GM19351 (cell line): ENCODE measurements around the gene SLC39A11.

Experiments used
- ATAC-seq: cut with Tn5 transposase; IDR thresholded peaks from one replicate; pipeline ENCODE4 v1.9.1; 2021; ENCODE audit warnings: mild to moderate bottlenecking, moderate library complexity; ENCODE audit not compliant: unreplicated experiment

Gene SLC39A11

GRCh38 chr17:73045724-73046123, 46.8 kb downstream of the SLC39A11 start:
- no peak for ATAC-seq

- ATAC-seq: no peak
These were observed 48.6 kb downstream of the SLC39A11 start for GRCh38 chr17:73043686-73044581.

GRCh38 chr17:73042809-73043685, 49.4 kb downstream of the SLC39A11 start:
- no peak for ATAC-seq

- no peak for ATAC-seq
These were observed 50.3 kb downstream of the SLC39A11 start for GRCh38 chr17:73042225-73042624.

- ATAC-seq: no peak
These were observed 53.2 kb downstream of the SLC39A11 start for GRCh38 chr17:73039282-73039681.

- ATAC-seq: no peak
These were observed 61.0 kb downstream of the SLC39A11 start for GRCh38 chr17:73031472-73031871.

- no peak for ATAC-seq
These were observed 61.5 kb downstream of the SLC39A11 start for GRCh38 chr17:73030995-73031394.

GRCh38 chr17:73030501-73030921, 62.0 kb downstream of the SLC39A11 start:
- ATAC-seq: no peak

- no peak for ATAC-seq
These were observed 62.5 kb downstream of the SLC39A11 start for GRCh38 chr17:73029991-73030390.

GRCh38 chr17:73029021-73029420, 63.5 kb downstream of the SLC39A11 start:
- no peak for ATAC-seq

GRCh38 chr17:73028299-73028755, 64.2 kb downstream of the SLC39A11 start:
- ATAC-seq: no peak

- ATAC-seq: no peak
These were observed 65.3 kb downstream of the SLC39A11 start for GRCh38 chr17:73027130-73027741.

- ATAC-seq: no peak
These were observed 67.4 kb downstream of the SLC39A11 start for GRCh38 chr17:73025041-73025560.

- ATAC-seq: no peak
These were observed 68.7 kb downstream of the SLC39A11 start for GRCh38 chr17:73023759-73024158.

- no peak for ATAC-seq
These were observed 69.8 kb downstream of the SLC39A11 start for GRCh38 chr17:73022694-73023093.

- ATAC-seq: no peak
These were observed 70.7 kb downstream of the SLC39A11 start for GRCh38 chr17:73021771-73022170.

GRCh38 chr17:73020110-73020509, 72.4 kb downstream of the SLC39A11 start:
- no peak for ATAC-seq

GRCh38 chr17:73018599-73018998, 73.9 kb downstream of the SLC39A11 start:
- no peak for ATAC-seq

- no peak for ATAC-seq
These were observed 74.8 kb downstream of the SLC39A11 start for GRCh38 chr17:73017658-73018057.

GRCh38 chr17:73015722-73016276, 76.7 kb downstream of the SLC39A11 start:
- ATAC-seq: no peak
